Loucy (cell line): Measurements from ENCODE around the gene CTAGE4.
"Not testable (repeated sequence)": the region's sequence is repeated elsewhere in the genome, so short reads cannot be mapped to it uniquely, and the experiment has no call there.

Experiments used
- EZH2phosphoT487 ChIP-seq: fragments of 200-600 bp; IDR thresholded peaks from 2 replicates; pipeline ENCODE4 v1.6.1; 2018; ENCODE audit warnings: antibody characterized with exemption, mild to moderate bottlenecking, moderate library complexity, borderline replicate concordance
- TF ChIP-seq, protein P1 (sequence below): fragments of 200-600 bp; sonication (generic); conservative IDR thresholded peaks from 2 replicates; pipeline ENCODE4 v1.5.1; 2014; ENCODE audit warnings: mild to moderate bottlenecking, antibody characterized with exemption, low read length

DNA sequence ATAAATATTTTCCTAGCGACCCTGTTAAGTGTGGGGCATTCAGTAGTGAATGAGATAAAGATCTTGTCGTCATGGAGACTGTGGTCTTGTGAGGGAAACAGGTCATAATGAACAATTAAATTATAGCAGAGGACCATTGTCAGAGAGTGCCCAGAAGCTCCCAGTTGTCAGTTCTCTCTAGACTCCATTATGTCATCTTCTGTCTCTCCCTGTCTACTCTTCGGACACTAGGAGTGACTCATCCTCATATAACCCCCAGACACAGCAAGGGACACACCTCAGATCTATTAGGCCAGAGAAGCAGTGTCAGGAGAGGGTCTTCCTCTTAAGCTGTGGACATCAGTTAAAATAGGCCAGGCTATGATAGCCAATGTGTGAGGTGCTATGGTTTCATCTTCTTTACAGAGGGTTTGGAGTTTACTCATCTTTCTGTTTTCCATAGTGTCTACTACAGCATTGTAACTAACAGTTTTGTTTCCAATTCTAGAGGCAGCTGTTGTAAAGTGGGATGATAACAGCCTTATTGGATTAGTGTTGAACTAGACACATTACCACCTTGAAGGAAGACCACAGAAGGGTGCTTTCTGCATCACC, 5.4 kb downstream of the CTAGE4 start:
- TF ChIP-seq, protein P1, sequence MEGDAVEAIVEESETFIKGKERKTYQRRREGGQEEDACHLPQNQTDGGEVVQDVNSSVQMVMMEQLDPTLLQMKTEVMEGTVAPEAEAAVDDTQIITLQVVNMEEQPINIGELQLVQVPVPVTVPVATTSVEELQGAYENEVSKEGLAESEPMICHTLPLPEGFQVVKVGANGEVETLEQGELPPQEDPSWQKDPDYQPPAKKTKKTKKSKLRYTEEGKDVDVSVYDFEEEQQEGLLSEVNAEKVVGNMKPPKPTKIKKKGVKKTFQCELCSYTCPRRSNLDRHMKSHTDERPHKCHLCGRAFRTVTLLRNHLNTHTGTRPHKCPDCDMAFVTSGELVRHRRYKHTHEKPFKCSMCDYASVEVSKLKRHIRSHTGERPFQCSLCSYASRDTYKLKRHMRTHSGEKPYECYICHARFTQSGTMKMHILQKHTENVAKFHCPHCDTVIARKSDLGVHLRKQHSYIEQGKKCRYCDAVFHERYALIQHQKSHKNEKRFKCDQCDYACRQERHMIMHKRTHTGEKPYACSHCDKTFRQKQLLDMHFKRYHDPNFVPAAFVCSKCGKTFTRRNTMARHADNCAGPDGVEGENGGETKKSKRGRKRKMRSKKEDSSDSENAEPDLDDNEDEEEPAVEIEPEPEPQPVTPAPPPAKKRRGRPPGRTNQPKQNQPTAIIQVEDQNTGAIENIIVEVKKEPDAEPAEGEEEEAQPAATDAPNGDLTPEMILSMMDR = not testable (repeated sequence)
- not testable (repeated sequence) for TF ChIP-seq EZH2phosphoT487
